HepG2 (cell line): ENCODE data around the gene ERICH6. TPM values are rescaled to one million over a fixed set of nuclear protein-coding genes. Genes with fewer than 3 reads are reported as not detected.

Source experiments
- ATM ChIP-seq: fragments of 450-650 bp; IDR thresholded peaks from 2 replicates; pipeline ENCODE4 v1.7.1; 2017; ENCODE audit warnings: mild to moderate bottlenecking, borderline replicate concordance
- DR1 ChIP-seq: sonication (generic); formaldehyde crosslinking; IDR thresholded peaks from 2 replicates; pipeline ENCODE4 v1.8.0; 2021; ENCODE audit warnings: mild to moderate bottlenecking, missing genetic modification reagents, inconsistent platforms
- ETS1 ChIP-seq: sonication (generic); formaldehyde crosslinking; IDR thresholded peaks from 2 replicates; pipeline ENCODE4 v1.4.0; 2020; ENCODE audit warnings: missing genetic modification reagents
- EZH2 ChIP-seq: conservative IDR thresholded peaks from 2 replicates; pipeline ENCODE4 v1.6.1; 2012; ENCODE audit warnings: mild to moderate bottlenecking, low read depth, low read length, moderate library complexity
- FLYWCH1 ChIP-seq: sonication (generic); formaldehyde crosslinking; IDR thresholded peaks from 2 replicates; pipeline ENCODE4 v1.8.1; 2023; ENCODE audit warnings: mild to moderate bottlenecking, missing genetic modification reagents
- FOSL2 ChIP-seq: sonication (generic); formaldehyde crosslinking; IDR thresholded peaks from 2 replicates; pipeline ENCODE4 v1.4.0; 2020; ENCODE audit warnings: missing genetic modification reagents
- GPN1 ChIP-seq: sonication (generic); formaldehyde crosslinking; IDR thresholded peaks from 2 replicates; pipeline ENCODE4 v1.5.1; 2020; ENCODE audit warnings: missing genetic modification reagents, borderline replicate concordance
- HDAC1 ChIP-seq: sonication (generic); formaldehyde crosslinking; IDR thresholded peaks from 2 replicates; pipeline ENCODE4 v1.5.1; 2020; ENCODE audit warnings: mild to moderate bottlenecking, missing genetic modification reagents
- HNRNPH1 ChIP-seq: fragments of 200-400 bp; formaldehyde crosslinking; optimal IDR thresholded peaks from 2 replicates; pipeline ENCODE3; 2017; ENCODE audit warnings: mild to moderate bottlenecking, low read depth, low read length
- MAF1 ChIP-seq: sonication (generic); formaldehyde crosslinking; IDR thresholded peaks from 2 replicates; pipeline ENCODE4 v1.5.0; 2020; ENCODE audit warnings: missing genetic modification reagents, borderline replicate concordance
- MAFG ChIP-seq: sonication (generic); formaldehyde crosslinking; IDR thresholded peaks from 2 replicates; pipeline ENCODE4 v1.5.1; 2020; ENCODE audit warnings: mild to moderate bottlenecking, missing genetic modification reagents
- MATR3 ChIP-seq: sonication (generic); formaldehyde crosslinking; IDR thresholded peaks from 2 replicates; pipeline ENCODE4 v1.4.0; 2020; ENCODE audit warnings: missing genetic modification reagents
- MLLT10 ChIP-seq: sonication (generic); formaldehyde crosslinking; IDR thresholded peaks from 2 replicates; pipeline ENCODE4 v1.4.0; 2020; ENCODE audit warnings: missing genetic modification reagents
- NCOR1 ChIP-seq: fragments of 200-600 bp; sonication (generic); IDR thresholded peaks from 2 replicates; pipeline ENCODE4 v1.7.0; 2017; ENCODE audit warnings: antibody characterized with exemption, low read length, borderline replicate concordance
- NFYB ChIP-seq: sonication (generic); formaldehyde crosslinking; IDR thresholded peaks from 2 replicates; pipeline ENCODE4 v1.4.0; 2020; ENCODE audit warnings: missing genetic modification reagents
- SP140L ChIP-seq: sonication (generic); formaldehyde crosslinking; IDR thresholded peaks from 2 replicates; pipeline ENCODE4 v1.4.0; 2020; ENCODE audit warnings: missing genetic modification reagents, borderline replicate concordance
- XRCC5 ChIP-seq: fragments of 200-400 bp; formaldehyde crosslinking; optimal IDR thresholded peaks from 2 replicates; pipeline ENCODE3; 2017; ENCODE audit warnings: mild to moderate bottlenecking, low read length
- ZNF143 ChIP-seq: sonication (generic); formaldehyde crosslinking; IDR thresholded peaks from 2 replicates; pipeline ENCODE4 v1.4.0; 2020; ENCODE audit warnings: missing genetic modification reagents
- ZNF512 ChIP-seq: sonication (generic); formaldehyde crosslinking; IDR thresholded peaks from 2 replicates; pipeline ENCODE4 v1.4.0; 2020; ENCODE audit warnings: mild to moderate bottlenecking, missing genetic modification reagents
- ZNF629 ChIP-seq: sonication (generic); formaldehyde crosslinking; conservative IDR thresholded peaks from 2 replicates; pipeline ENCODE4 v1.5.0; 2020; ENCODE audit warnings: missing genetic modification reagents
- polyA plus RNA-seq, 8 experiments: library from polyadenylated mRNA; depleted of rRNA in 3 of 8; stranded (reverse) in 7 of 8; unstranded in 1 of 8; fragments of >200 nt; fragmentation: Illumina TruSeq in 4 of 8; extraction: Trizol in 4 of 8; gene quantifications; 2 replicates each; pipeline versions ENCODE4 v1.2.1 to v1.2.3, GENCODE V29; 2011 to 2016; ENCODE audit warnings: low read depth in 4 of 8, missing spikeins in 1 of 8, mixed read lengths in 1 of 8; ENCODE audit not compliant: insufficient read depth in 1 of 8
- total RNA-seq, 5 experiments: library from RNA; depleted of rRNA; stranded (reverse); fragments of >200 nt; fragmentation: Illumina TruSeq; extraction: Trizol; gene quantifications; 2 replicates each; pipeline ENCODE4 v1.2.3, GENCODE V29; 2016; ENCODE audit warnings: low read depth in 1 of 5
- TF ChIP-seq, protein P1 (sequence below): sonication (generic); formaldehyde crosslinking; IDR thresholded peaks from 2 replicates; pipeline ENCODE4 v1.8.0; 2022; ENCODE audit warnings: mild to moderate bottlenecking, missing genetic modification reagents, borderline replicate concordance
- TF ChIP-seq, protein P2 (sequence below): sonication (generic); formaldehyde crosslinking; IDR thresholded peaks from 2 replicates; pipeline ENCODE4 v1.5.0; 2020; ENCODE audit warnings: missing genetic modification reagents
- TF ChIP-seq, protein P3 (sequence below): IDR thresholded peaks from 2 replicates; pipeline ENCODE4 v1.6.1; 2016; ENCODE audit warnings: low read depth, control low read depth

Gene ERICH6
- total and polyA plus RNA-seq, 2 of the 13 experiments (the other 11 are each of a cell fraction or from before 2014, with no cell fraction given), result 0.03 TPM; not detected in 1

DNA sequence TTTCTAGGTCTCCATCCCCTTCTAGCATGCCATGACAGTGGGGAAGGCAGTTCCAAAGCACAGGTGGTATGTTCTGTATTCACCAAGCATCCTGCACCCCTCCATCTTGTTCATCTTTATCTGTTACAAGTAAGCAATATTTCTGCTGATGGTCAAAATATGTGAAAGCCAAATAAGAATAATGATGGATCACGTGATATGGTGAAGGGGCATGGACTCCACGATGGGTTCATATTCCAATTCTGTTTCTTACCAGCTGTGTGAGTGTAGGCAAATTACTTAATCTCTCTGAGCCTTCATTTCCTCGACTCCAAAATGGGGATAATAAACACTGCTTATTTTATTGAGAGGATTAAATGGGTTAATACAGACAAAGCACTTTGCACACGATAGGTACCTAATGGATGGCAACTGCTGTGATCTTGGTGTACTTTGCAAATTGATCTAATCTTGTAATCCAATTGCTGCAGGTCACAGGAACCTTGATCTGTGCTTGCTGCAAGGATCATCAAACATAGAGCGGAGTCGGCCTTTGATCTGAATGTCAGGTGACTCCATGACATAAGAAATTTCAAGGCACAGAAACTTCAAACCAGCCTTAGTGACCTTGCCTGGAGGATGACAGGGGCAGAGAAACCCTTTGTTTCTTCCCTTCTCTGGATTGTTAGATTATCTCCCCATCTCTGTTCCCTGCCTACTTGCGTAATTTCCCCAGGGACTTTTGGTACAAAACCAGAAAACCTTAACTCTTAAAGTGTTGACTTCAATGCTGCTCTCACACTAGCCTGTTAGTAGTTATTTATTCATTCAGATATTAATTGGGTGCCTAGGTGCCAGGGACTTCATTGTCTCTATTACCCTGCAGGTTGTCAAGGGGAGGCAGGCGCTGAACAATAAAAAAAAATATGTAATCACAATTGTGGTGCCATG lies 33.4 kb upstream of the ERICH6 start (continued):
- TF ChIP-seq XRCC5, result peak; percentile 35
- no peak for TF ChIP-seq MATR3 (CRISPR knock-in tag)
- peak; percentile 92 for TF ChIP-seq HDAC1
- TF ChIP-seq FLYWCH1 (CRISPR knock-in tag), result no peak
- no peak for TF ChIP-seq GPN1
- TF ChIP-seq NCOR1, result peak; percentile 99
- TF ChIP-seq SP140L (CRISPR knock-in tag), result no peak
- TF ChIP-seq, protein P1, sequence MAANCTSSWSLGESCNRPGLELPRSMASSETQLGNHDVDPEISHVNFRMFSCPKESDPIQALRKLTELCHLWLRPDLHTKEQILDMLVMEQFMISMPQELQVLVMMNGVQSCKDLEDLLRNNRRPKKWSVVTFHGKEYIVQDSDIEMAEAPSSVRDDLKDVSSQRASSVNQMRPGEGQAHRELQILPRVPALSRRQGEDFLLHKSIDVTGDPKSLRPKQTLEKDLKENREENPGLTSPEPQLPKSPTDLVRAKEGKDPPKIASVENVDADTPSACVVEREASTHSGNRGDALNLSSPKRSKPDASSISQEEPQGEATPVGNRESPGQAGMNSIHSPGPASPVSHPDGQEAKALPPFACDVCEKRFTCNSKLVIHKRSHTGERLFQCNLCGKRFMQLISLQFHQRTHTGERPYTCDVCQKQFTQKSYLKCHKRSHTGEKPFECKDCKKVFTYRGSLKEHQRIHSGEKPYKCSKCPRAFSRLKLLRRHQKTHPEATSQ (CRISPR knock-in tag), result no peak
- no peak for TF ChIP-seq ATM
- no peak for TF ChIP-seq ZNF143 (CRISPR knock-in tag)
- TF ChIP-seq ETS1 (CRISPR knock-in tag), result no peak
- TF ChIP-seq MAFG, result no peak
- peak; percentile 93 for TF ChIP-seq FOSL2 (CRISPR knock-in tag)
- TF ChIP-seq NFYB, result no peak
- no peak for TF ChIP-seq MLLT10 (CRISPR knock-in tag)
- TF ChIP-seq, protein P2, sequence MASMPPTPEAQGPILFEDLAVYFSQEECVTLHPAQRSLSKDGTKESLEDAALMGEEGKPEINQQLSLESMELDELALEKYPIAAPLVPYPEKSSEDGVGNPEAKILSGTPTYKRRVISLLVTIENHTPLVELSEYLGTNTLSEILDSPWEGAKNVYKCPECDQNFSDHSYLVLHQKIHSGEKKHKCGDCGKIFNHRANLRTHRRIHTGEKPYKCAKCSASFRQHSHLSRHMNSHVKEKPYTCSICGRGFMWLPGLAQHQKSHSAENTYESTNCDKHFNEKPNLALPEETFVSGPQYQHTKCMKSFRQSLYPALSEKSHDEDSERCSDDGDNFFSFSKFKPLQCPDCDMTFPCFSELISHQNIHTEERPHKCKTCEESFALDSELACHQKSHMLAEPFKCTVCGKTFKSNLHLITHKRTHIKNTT (CRISPR knock-in tag), result no peak
- TF ChIP-seq ZNF512 (CRISPR knock-in tag), result no peak
- no peak for TF ChIP-seq EZH2
- TF ChIP-seq, protein P3, sequence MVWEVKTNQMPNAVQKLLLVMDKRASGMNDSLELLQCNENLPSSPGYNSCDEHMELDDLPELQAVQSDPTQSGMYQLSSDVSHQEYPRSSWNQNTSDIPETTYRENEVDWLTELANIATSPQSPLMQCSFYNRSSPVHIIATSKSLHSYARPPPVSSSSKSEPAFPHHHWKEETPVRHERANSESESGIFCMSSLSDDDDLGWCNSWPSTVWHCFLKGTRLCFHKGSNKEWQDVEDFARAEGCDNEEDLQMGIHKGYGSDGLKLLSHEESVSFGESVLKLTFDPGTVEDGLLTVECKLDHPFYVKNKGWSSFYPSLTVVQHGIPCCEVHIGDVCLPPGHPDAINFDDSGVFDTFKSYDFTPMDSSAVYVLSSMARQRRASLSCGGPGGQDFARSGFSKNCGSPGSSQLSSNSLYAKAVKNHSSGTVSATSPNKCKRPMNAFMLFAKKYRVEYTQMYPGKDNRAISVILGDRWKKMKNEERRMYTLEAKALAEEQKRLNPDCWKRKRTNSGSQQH (CRISPR knock-in tag), result no peak
- TF ChIP-seq HNRNPH1, result no peak
- peak; percentile 66 for TF ChIP-seq ZNF629 (CRISPR knock-in tag)
- TF ChIP-seq MAF1 (CRISPR knock-in tag), result no peak
- TF ChIP-seq DR1, result no peak
